ENCODE data around the gene ATRAID.
"Not testable (repeated sequence)": the region's sequence is repeated elsewhere in the genome, so short reads cannot be mapped to it uniquely, and the experiment has no call there.

Gene ATRAID

DNA sequence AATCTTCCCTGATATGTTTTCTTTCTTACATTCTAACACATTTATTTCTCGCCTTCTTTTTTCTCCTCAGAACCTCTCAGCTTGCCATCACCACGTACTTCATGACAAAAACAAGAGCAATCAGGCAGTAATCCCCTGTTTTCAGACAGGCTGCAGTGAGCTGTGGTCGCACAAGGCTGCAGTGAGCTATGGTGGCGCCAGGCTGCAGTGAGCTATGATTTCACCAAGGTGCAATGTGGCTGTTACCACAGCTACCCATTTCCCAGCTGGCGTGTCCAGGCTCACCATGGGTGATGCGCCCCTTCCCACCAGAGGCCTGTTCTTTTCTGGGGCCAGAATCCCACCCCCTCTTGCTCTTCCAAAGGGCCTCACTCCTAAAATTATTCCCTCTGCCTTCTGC lies 37.2 kb upstream of the ATRAID start:
- Histone ChIP-seq H3K27ac (ENCODE audit: insufficient read depth in 1 of 2, low read depth in 1 of 2, low read length in 2 of 2, poor library complexity in 1 of 2, severe bottlenecking in 2 of 2) (no peak overlapping the region), H3K4me3 (ENCODE audit: control insufficient read depth in 1 of 7, extremely low read depth in 1 of 7, insufficient read depth in 4 of 7, low read depth in 2 of 7, low read length in 6 of 7) (no peak overlapping the region), H3K9me3 (ENCODE audit: control extremely low read depth in 1 of 5, control insufficient read depth in 4 of 5, insufficient read depth in 2 of 5, low read depth in 1 of 5, low read length in 4 of 5) (no peaks in the 10 kb centered on the region), H3K36me3 (ENCODE audit: control insufficient read depth in 4 of 4, insufficient read depth in 4 of 4, low read length in 3 of 4) (no peaks in the 10 kb centered on the region), H3K4me1 (ENCODE audit: control extremely low read depth in 1 of 4, control insufficient read depth in 4 of 4, insufficient read depth in 4 of 4, low read length in 3 of 4) (peaks cover 0 to 6% (median 2%) of the 10 kb centered on the region in 4 experiments), H3K27me3 (replicated peaks in 2 of 5; ENCODE audit: control insufficient read depth in 4 of 5, insufficient read depth in 5 of 5, low read length in 4 of 5) (peaks cover 0 to 11% (median 0%) of the 10 kb centered on the region in 5 experiments)
- WGBS (ENCODE audit: insufficient coverage): 96% methylated on average over 6 of the region's 6 CpGs
- POLR2A ChIA-PET: interaction anchor here (0.6 kb wide), 1 partner anchor 101 kb away, joined by 3 read pairs; the partner anchor contains the start of gene DNAJC5G
- DNase-seq: no peak
- CTCF ChIA-PET: interaction anchor here (1.2 to 3.0 kb wide), 3 partner anchors 9 to 90 kb away, joined by 3 to 14 read pairs (median 8); no protein-coding TSS in a partner anchor

GRCh38 chr2:27175330-27175729 lies 36.5 kb upstream of the ATRAID start:
- Histone ChIP-seq H3K36me3 (ENCODE audit: control insufficient read depth in 4 of 4, insufficient read depth in 4 of 4, low read length in 3 of 4) (no peaks in the 10 kb centered on the region), H3K27me3 (replicated peaks in 2 of 5; ENCODE audit: control insufficient read depth in 4 of 5, insufficient read depth in 5 of 5, low read length in 4 of 5) (peaks cover 0 to 11% (median 0%) of the 10 kb centered on the region in 5 experiments), H3K9me3 (ENCODE audit: control extremely low read depth in 1 of 5, control insufficient read depth in 4 of 5, insufficient read depth in 2 of 5, low read depth in 1 of 5, low read length in 4 of 5) (no peaks in the 10 kb centered on the region), H3K4me3 (ENCODE audit: control insufficient read depth in 1 of 7, extremely low read depth in 1 of 7, insufficient read depth in 4 of 7, low read depth in 2 of 7, low read length in 6 of 7) (no peak overlapping the region), H3K27ac (ENCODE audit: insufficient read depth in 1 of 2, low read depth in 1 of 2, low read length in 2 of 2, poor library complexity in 1 of 2, severe bottlenecking in 2 of 2) (no peak overlapping the region), H3K4me1 (ENCODE audit: control extremely low read depth in 1 of 4, control insufficient read depth in 4 of 4, insufficient read depth in 4 of 4, low read length in 3 of 4) (peaks cover 0 to 2% (median 0%) of the 10 kb centered on the region in 4 experiments)
- WGBS (ENCODE audit: insufficient coverage): 81% methylated on average over 2 of the region's 8 CpGs
- no peak for DNase-seq
- ChIA-PET CTCF (interaction anchor here (1.2 to 3.0 kb wide), 3 partner anchors 9 to 90 kb away, joined by 3 to 14 read pairs (median 8); no protein-coding TSS in a partner anchor), POLR2A (no interaction called here)

- WGBS (ENCODE audit: insufficient coverage): 80% methylated on average over 2 of the region's 4 CpGs
- H3K27ac ChIP-seq (ENCODE audit: insufficient read depth in 1 of 2, low read depth in 1 of 2, low read length in 2 of 2, poor library complexity in 1 of 2, severe bottlenecking in 2 of 2); POLR2A ChIA-PET; DNase-seq; H3K27me3 ChIP-seq (replicated peaks in 2 of 5; ENCODE audit: control insufficient read depth in 4 of 5, insufficient read depth in 5 of 5, low read length in 4 of 5); H3K36me3 ChIP-seq (ENCODE audit: control insufficient read depth in 4 of 4, insufficient read depth in 4 of 4, low read length in 3 of 4); H3K4me3 ChIP-seq (ENCODE audit: control insufficient read depth in 1 of 7, extremely low read depth in 1 of 7, insufficient read depth in 4 of 7, low read depth in 2 of 7, low read length in 6 of 7); H3K9me3 ChIP-seq (ENCODE audit: control extremely low read depth in 1 of 5, control insufficient read depth in 4 of 5, insufficient read depth in 2 of 5, low read depth in 1 of 5, low read length in 4 of 5); H3K4me1 ChIP-seq (ENCODE audit: control extremely low read depth in 1 of 4, control insufficient read depth in 4 of 4, insufficient read depth in 4 of 4, low read length in 3 of 4): not testable (repeated sequence)
- CTCF ChIA-PET: interaction anchor here (1.2 to 3.0 kb wide), 3 partner anchors 10 to 89 kb away, joined by 3 to 14 read pairs (median 8); no protein-coding TSS in a partner anchor
Observed at GRCh38 chr2:27175781-27176180, 36.1 kb upstream of the ATRAID start.

GRCh38 chr2:27177441-27178351 lies 34.1 kb upstream of the ATRAID start:
- ChIA-PET POLR2A (no interaction called here), CTCF (interaction anchor here (0.6 to 1.2 kb wide), 4 partner anchors 15 to 82 kb away, joined by 3 to 4 read pairs (median 3); no protein-coding TSS in a partner anchor)
- H3K36me3 ChIP-seq (ENCODE audit: control insufficient read depth in 4 of 4, insufficient read depth in 4 of 4, low read length in 3 of 4): no peaks in the 10 kb centered on the region
- no peaks in the 10 kb centered on the region for H3K9me3 ChIP-seq (ENCODE audit: control extremely low read depth in 1 of 5, control insufficient read depth in 4 of 5, insufficient read depth in 2 of 5, low read depth in 1 of 5, low read length in 4 of 5)
- no peaks in the 10 kb centered on the region for H3K4me1 ChIP-seq (ENCODE audit: control extremely low read depth in 1 of 4, control insufficient read depth in 4 of 4, insufficient read depth in 4 of 4, low read length in 3 of 4)
- H3K27ac ChIP-seq (ENCODE audit: insufficient read depth in 1 of 2, low read depth in 1 of 2, low read length in 2 of 2, poor library complexity in 1 of 2, severe bottlenecking in 2 of 2): no peak overlapping the region
- H3K27me3 ChIP-seq (replicated peaks in 2 of 5; ENCODE audit: control insufficient read depth in 4 of 5, insufficient read depth in 5 of 5, low read length in 4 of 5): peaks cover 0 to 9% (median 0%) of the 10 kb centered on the region in 5 experiments
- no peak for DNase-seq
- H3K4me3 ChIP-seq (ENCODE audit: control insufficient read depth in 1 of 7, extremely low read depth in 1 of 7, insufficient read depth in 4 of 7, low read depth in 2 of 7, low read length in 6 of 7): no peak overlapping the region
- WGBS (ENCODE audit: insufficient coverage): 88% methylated on average over 11 of the region's 15 CpGs

DNA sequence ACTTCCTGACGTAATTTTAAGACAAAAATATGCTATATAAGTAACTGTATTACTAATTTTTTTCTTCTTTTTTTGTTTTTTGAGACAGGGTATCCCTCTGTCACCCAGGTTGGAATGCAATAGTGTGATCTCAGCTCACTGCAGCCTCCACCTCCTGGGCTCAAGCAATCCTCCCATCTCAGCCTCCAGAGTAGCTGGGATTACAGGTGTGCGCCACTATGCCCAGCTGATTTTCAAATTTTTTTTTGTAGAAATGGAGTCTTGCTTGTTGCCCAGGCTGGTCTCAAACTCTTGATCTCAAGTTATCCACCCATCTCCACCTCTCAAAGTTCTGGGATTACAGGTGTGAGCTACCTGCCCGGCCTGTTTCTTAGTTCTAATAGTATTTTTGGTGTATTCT lies 33.4 kb upstream of the ATRAID start:
- Histone ChIP-seq H3K4me3 (ENCODE audit: control insufficient read depth in 1 of 7, extremely low read depth in 1 of 7, insufficient read depth in 4 of 7, low read depth in 2 of 7, low read length in 6 of 7) (no peak overlapping the region), H3K4me1 (ENCODE audit: control extremely low read depth in 1 of 4, control insufficient read depth in 4 of 4, insufficient read depth in 4 of 4, low read length in 3 of 4) (peaks cover 0 to under 1% (median 0%) of the 10 kb centered on the region in 4 experiments), H3K27me3 (replicated peaks in 2 of 5; ENCODE audit: control insufficient read depth in 4 of 5, insufficient read depth in 5 of 5, low read length in 4 of 5) (peaks cover 0 to 5% (median 0%) of the 10 kb centered on the region in 5 experiments), H3K36me3 (ENCODE audit: control insufficient read depth in 4 of 4, insufficient read depth in 4 of 4, low read length in 3 of 4) (no peaks in the 10 kb centered on the region), H3K9me3 (ENCODE audit: control extremely low read depth in 1 of 5, control insufficient read depth in 4 of 5, insufficient read depth in 2 of 5, low read depth in 1 of 5, low read length in 4 of 5) (no peaks in the 10 kb centered on the region), H3K27ac (ENCODE audit: insufficient read depth in 1 of 2, low read depth in 1 of 2, low read length in 2 of 2, poor library complexity in 1 of 2, severe bottlenecking in 2 of 2) (no peak overlapping the region)
- ChIA-PET POLR2A (no interaction called here), CTCF (interaction anchor here (0.9 to 1.0 kb wide), 2 partner anchors 19 to 82 kb away, joined by 3 read pairs; no protein-coding TSS in a partner anchor)
- no peak for DNase-seq
- no CpG with 5 or more reads among the region's 3 CpGs for WGBS (ENCODE audit: insufficient coverage)

GRCh38 chr2:27179344-27180000 lies 32.4 kb upstream of the ATRAID start:
- 100% methylated on average over 2 of the region's 3 CpGs for WGBS (ENCODE audit: insufficient coverage)
- DNase-seq: no peak
- ChIA-PET CTCF (interaction anchor here (1.0 kb wide), 2 partner anchors 18 to 20 kb away, joined by 3 read pairs; no protein-coding TSS in a partner anchor), POLR2A (no interaction called here)
- peaks cover 0 to 1% (median 0%) of the 10 kb centered on the region in 5 experiments for H3K27me3 ChIP-seq (replicated peaks in 2 of 5; ENCODE audit: control insufficient read depth in 4 of 5, insufficient read depth in 5 of 5, low read length in 4 of 5)
- H3K9me3 ChIP-seq (ENCODE audit: control extremely low read depth in 1 of 5, control insufficient read depth in 4 of 5, insufficient read depth in 2 of 5, low read depth in 1 of 5, low read length in 4 of 5): no peaks in the 10 kb centered on the region
- H3K4me3 ChIP-seq (ENCODE audit: control insufficient read depth in 1 of 7, extremely low read depth in 1 of 7, insufficient read depth in 4 of 7, low read depth in 2 of 7, low read length in 6 of 7): no peak overlapping the region
- H3K27ac ChIP-seq (ENCODE audit: insufficient read depth in 1 of 2, low read depth in 1 of 2, low read length in 2 of 2, poor library complexity in 1 of 2, severe bottlenecking in 2 of 2): no peak overlapping the region
- peaks cover 0 to 3% (median 0%) of the 10 kb centered on the region in 4 experiments for H3K4me1 ChIP-seq (ENCODE audit: control extremely low read depth in 1 of 4, control insufficient read depth in 4 of 4, insufficient read depth in 4 of 4, low read length in 3 of 4)
- H3K36me3 ChIP-seq (ENCODE audit: control insufficient read depth in 4 of 4, insufficient read depth in 4 of 4, low read length in 3 of 4): no peaks in the 10 kb centered on the region

Measured in common myeloid progenitor, CD34-positive (primary cell).